C4-2B (cell line): ENCODE data around the gene CHRNA7.
"Not testable (repeated sequence)": the region's sequence is repeated elsewhere in the genome, so short reads cannot be mapped to it uniquely, and the experiment has no call there.

Source experiments
- H3K27ac ChIP-seq: fragments of 450-650 bp; 2 replicates; pipeline ENCODE4 v1.5.1; 2017
- ZFX ChIP-seq: fragments of 450-650 bp; IDR thresholded peaks from 2 replicates; pipeline ENCODE4 v1.6.1; 2017
- TF ChIP-seq, protein P1 (sequence below): fragments of 450-650 bp; conservative IDR thresholded peaks from 2 replicates; pipeline ENCODE4 v1.5.1; 2017; ENCODE audit warnings: mild to moderate bottlenecking

CHRNA7 gene

DNA sequence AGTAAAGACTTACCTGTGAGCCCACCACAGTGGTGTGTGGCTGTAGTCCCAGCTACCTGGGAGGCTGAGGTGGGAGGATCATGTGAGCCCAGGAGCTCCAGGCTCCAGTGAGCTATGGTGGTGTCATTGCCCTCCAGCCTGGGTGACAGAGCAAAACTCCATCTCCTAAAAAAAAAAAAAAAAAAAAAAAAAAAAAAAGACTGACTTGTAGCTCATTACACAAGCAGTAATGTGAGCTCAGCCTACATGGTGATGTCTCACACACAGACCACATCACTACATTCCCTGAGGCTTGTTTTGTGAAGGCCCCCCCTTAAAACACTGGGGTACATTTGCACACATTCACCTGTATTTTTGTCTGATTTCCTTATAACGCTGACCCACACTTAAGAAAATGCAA is 134.4 kb downstream of the CHRNA7 start:
- not testable (repeated sequence) for H3K27ac ChIP-seq

GRCh38 chr15:32165775-32166174 is 135.5 kb downstream of the CHRNA7 start:
- not testable (repeated sequence) for H3K27ac ChIP-seq

DNA sequence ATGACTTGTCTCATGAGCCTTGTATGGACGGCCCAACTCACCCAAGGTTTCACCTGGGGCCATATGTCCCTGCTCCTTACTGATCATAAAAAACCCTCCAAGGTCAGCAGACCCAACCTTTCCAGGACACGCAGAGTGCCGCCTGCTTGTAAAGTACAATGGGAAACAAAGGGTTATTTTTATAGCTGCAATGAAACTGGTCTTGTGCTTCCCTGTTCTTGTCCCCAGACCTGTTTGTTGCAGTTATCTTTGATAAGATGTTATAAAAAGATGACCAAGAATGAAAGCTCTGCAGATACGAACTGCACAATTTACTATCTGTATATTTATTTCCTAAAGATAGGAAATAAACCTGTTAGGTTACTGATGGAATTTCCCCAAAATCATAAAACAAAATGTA is 136.0 kb downstream of the CHRNA7 start:
- H3K27ac ChIP-seq, result not testable (repeated sequence)

GRCh38 chr15:32167913-32168312 is 137.6 kb downstream of the CHRNA7 start:
- H3K27ac ChIP-seq, result not testable (repeated sequence)

DNA sequence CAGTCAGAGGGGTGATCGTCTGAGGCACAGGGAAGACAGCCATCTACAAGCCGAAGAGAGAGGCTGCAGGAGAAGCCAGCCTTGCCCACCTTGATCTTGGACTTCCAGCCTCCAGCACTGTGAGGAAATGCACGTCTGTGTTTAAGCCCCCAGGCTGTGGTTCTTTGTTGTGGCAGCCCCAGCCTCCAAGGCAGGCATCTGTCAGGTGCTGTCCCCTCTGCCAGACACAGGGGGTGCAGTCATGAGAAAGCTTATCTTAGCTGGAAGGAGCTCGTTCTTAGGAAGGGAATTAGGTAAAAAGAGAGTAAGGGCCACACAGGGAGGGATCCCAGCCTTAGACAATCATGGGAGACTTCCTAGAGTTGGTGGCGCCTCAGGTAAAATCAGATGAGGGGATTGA is 150.3 kb downstream of the CHRNA7 start:
- H3K27ac ChIP-seq, result not testable (repeated sequence)

- H3K27ac ChIP-seq, result not testable (repeated sequence)
Observed at GRCh38 chr15:32193780-32194179, 163.5 kb downstream of the CHRNA7 start.

DNA sequence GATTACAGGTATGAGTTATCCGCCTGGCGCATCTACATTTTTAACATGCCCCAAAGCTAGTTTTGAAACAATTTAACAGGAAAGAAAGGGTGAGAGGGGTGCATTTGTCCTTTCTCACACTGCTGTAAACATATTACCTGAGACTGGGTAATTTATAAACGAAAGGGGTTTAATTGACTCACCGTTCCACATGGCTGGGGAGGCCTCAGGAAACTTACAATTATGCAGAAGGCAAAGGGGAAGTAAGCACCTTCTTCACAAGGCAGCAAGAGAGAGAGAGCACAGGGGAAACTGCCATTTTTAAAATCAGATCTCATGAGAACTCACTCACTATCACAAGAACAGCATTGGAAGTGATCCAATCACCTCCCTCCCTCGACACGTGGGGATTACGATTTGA is 165.9 kb downstream of the CHRNA7 start:
- H3K27ac ChIP-seq, result not testable (repeated sequence)

DNA sequence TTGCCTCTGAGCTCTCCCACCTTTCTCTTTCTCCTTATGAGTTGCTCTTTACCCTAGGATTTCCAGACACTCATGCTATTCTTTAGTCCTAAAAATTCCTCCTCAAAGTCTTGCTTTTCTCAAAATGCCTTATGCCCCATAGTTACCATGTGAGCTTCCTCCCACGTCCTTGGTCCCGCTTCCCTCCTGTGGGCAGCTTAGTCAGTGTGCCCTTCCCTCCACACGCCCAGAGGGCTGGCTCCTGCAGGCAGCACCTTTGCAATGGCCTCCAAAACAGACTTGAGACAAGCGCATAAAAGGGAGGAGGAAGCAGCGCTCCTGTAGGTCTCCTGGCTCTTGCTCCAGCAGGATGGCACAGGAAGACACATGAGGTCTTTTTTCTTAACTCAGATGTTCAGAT is 168.6 kb downstream of the CHRNA7 start:
- not testable (repeated sequence) for H3K27ac ChIP-seq

DNA sequence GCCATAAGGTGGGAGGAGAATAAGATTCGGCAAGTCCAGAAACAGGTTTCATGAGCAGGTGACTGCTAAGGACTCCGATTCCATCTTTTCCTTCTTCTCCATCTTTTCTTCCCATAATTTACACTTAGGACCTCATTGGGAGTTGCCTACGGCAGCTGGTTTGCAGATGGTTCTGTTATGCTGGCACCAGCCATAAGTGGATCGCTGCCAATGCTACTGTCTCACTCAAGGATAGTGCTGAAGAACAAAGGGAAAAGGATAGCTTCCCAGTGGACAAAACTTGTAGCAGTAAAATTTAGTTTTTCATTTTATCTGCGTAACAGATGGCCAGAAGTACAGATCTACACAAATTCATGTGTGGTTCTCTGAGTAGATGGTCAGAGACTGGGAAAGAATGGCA is 178.8 kb downstream of the CHRNA7 start:
- H3K27ac ChIP-seq, result not testable (repeated sequence)

DNA sequence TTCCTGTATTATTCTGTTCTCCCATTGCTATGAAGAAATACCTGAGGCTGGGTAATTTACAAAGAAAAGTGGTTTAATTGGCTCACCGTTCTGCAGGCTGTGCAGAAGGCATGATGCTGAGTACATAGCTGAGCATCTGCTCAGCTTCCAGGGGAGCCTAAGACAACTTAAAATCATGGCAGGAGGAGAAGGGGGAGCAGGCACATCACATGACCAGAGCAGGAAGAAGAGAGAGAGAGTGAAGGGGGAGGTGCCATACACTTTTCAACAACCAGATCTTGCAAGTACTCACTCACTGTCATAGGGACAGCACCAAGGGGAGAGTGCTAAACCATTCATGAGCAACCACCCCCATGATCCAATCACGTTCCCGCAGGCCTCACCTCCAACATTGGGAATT is 188.4 kb downstream of the CHRNA7 start:
- no peak for TF ChIP-seq ZFX
- TF ChIP-seq, protein P1, sequence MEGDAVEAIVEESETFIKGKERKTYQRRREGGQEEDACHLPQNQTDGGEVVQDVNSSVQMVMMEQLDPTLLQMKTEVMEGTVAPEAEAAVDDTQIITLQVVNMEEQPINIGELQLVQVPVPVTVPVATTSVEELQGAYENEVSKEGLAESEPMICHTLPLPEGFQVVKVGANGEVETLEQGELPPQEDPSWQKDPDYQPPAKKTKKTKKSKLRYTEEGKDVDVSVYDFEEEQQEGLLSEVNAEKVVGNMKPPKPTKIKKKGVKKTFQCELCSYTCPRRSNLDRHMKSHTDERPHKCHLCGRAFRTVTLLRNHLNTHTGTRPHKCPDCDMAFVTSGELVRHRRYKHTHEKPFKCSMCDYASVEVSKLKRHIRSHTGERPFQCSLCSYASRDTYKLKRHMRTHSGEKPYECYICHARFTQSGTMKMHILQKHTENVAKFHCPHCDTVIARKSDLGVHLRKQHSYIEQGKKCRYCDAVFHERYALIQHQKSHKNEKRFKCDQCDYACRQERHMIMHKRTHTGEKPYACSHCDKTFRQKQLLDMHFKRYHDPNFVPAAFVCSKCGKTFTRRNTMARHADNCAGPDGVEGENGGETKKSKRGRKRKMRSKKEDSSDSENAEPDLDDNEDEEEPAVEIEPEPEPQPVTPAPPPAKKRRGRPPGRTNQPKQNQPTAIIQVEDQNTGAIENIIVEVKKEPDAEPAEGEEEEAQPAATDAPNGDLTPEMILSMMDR, result no peak
- no peak overlapping the region for H3K27ac ChIP-seq
